AG04450 (cell line): ENCODE results near the gene MITF. TPM values are rescaled to one million over a fixed set of nuclear protein-coding genes. Genes with fewer than 3 reads are reported as not detected.

ENCODE experiments used
- CTCF ChIA-PET: fragments of 300-600, 350-600 bp; formaldehyde crosslinking; extraction: SDS; loops from one replicate; lab custom pipeline; 2022; ENCODE audit warnings: antibody characterized with exemption, inconsistent platforms; lab: Charles Lee
- POLR2A ChIA-PET: fragments of 350-600 bp; formaldehyde crosslinking; extraction: SDS; loops from one replicate; lab custom pipeline; 2021; ENCODE audit warnings: antibody characterized with exemption, inconsistent platforms; lab: Yijun Ruan, JAX
- DNase-seq: peaks from one replicate; pipeline ENCODE4 v3.0.0-alpha.2; 2011; ENCODE audit warnings: low read depth, low spot score
- H3K27ac ChIP-seq: one replicate; pipeline ENCODE4 v1.5.1; 2012; ENCODE audit warnings: low read depth, low read length, control low read depth
- H3K27me3 ChIP-seq: one replicate; pipeline ENCODE4 v1.6.0; 2012; ENCODE audit warnings: low read length; ENCODE audit not compliant: control insufficient read depth, insufficient read depth
- H3K4me3 ChIP-seq: 2 replicates; pipeline ENCODE4 v1.5.1; 2011; ENCODE audit warnings: mild to moderate bottlenecking, low read depth, low read length, control low read depth
- H3K9me3 ChIP-seq: 2 replicates; pipeline ENCODE4 v1.5.1; 2012; ENCODE audit warnings: low read length; ENCODE audit not compliant: control insufficient read depth, insufficient read depth
- polyA plus RNA-seq: library from polyadenylated mRNA; depleted of rRNA; stranded (reverse); fragments of >200 nt; gene quantifications from 2 replicates; pipeline ENCODE4 v1.2.3, GENCODE V29; 2011
- TF ChIP-seq, protein P1 (sequence below): IDR thresholded peaks from 2 replicates; pipeline ENCODE4 v1.5.1; 2011; ENCODE audit warnings: low read depth, low read length, control low read depth, inconsistent platforms

MITF gene
- polyA plus RNA-seq, 1 experiment, result 32.2 TPM

DNA sequence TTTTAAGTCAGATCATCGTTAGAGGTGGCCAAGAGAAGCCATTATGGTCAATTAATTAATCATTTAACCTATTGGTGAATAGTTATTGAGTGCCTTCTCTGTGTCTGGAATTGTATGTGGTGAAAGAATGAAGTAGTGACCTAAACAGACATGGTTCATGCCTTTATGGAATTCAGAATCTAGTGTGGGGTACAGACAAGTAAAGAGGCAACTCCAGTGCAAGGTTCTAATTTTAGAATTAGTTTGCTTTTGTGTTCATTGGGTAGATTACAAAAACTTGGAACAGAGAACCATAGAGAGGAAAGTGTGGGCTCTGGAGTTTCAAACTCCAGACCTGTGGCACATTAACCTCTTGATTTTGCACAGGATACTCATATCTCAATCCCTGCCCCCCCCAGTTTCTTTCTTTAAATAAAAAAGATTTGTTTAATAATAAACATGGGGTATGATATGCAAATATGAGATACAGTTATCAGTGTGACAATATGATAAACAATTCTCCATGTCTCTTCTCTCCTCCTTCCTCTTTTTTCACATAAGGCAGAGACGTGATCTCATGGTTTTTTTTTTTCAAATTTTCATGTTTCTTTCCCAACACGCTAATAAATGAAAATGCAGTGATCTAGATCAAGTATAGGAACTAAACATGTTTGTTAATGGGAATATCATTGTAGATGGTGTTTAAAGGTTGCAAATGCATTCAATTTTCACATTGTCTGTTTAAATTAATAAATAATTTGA is 117.9 kb downstream of the MITF start:
- DNase-seq, result no peak
- Histone ChIP-seq H3K27me3 (no peaks in the 10 kb centered on the region), H3K4me3 (no peak overlapping the region), H3K27ac (no peak overlapping the region), H3K9me3 (0 out of 2 replicates have a peak, but pooled peaks cover 3% of the 10 kb centered on the region)
- POLR2A ChIA-PET, result no interaction called here
- CTCF ChIA-PET, result no interaction called here
- TF ChIP-seq, protein P1, sequence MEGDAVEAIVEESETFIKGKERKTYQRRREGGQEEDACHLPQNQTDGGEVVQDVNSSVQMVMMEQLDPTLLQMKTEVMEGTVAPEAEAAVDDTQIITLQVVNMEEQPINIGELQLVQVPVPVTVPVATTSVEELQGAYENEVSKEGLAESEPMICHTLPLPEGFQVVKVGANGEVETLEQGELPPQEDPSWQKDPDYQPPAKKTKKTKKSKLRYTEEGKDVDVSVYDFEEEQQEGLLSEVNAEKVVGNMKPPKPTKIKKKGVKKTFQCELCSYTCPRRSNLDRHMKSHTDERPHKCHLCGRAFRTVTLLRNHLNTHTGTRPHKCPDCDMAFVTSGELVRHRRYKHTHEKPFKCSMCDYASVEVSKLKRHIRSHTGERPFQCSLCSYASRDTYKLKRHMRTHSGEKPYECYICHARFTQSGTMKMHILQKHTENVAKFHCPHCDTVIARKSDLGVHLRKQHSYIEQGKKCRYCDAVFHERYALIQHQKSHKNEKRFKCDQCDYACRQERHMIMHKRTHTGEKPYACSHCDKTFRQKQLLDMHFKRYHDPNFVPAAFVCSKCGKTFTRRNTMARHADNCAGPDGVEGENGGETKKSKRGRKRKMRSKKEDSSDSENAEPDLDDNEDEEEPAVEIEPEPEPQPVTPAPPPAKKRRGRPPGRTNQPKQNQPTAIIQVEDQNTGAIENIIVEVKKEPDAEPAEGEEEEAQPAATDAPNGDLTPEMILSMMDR, result no peak

DNA sequence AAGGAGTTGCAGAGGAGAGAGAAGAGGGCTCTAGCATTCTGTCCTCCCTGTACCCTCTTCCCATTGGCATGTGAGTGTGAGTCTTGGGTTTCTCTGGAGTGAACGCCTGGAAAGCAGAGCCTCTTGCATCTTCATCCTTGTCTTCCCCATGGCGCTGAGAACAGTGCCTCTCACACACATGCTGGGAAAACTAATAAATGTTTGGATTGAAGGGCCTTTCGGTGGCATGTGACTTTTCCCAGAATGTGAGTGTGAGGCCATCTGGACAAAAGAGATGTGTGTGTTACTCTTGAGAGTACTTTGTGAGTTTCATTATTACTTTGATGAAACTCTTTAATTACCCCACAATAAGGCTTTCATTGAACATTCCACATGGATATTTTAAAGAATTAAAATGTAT is 122.3 kb downstream of the MITF start:
- CTCF ChIA-PET, result interaction anchor here (1.0 to 1.1 kb wide), 2 partner anchors 16 to 122 kb away, joined by 3 read pairs; partner anchors contain the start of gene MITF
- no peak overlapping the region for H3K27ac ChIP-seq
- H3K27me3 ChIP-seq, result no peaks in the 10 kb centered on the region
- POLR2A ChIA-PET, result no interaction called here
- no peak for DNase-seq
- H3K9me3 ChIP-seq, result 0 out of 2 replicates have a peak, but pooled peaks cover 3% of the 10 kb centered on the region
- H3K4me3 ChIP-seq, result no peak overlapping the region
- TF ChIP-seq, protein P1, result no peak

DNA sequence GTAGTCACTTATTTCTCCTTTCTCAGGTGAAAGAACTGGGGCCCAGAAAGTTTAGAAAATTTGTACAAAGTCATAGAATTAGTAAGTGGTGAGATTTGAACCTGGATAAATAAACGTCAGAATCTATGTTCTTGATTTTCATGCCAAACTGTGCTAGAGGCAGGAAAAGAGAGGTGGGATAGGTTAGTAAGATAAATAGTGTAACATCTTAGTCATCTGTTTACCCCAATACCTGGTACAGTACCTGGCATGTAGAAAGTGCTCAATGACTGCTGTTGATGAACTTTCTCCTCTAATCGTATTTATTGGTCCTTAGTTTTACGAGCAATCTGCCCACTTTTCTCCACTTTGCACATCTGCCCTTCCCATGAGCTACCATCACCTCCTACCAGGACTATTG is 124.9 kb downstream of the MITF start:
- DNase-seq, result no peak
- ChIA-PET CTCF (interaction anchor here (4.1 kb wide), 1 partner anchor 9 kb away, joined by 31 read pairs; no protein-coding TSS in a partner anchor), POLR2A (no interaction called here)
- peak overlapping the region; percentile 77 for H3K27ac ChIP-seq
- no peak overlapping the region for H3K4me3 ChIP-seq
- 0 out of 2 replicates have a peak, but pooled peaks cover 3% of the 10 kb centered on the region for H3K9me3 ChIP-seq
- no peaks in the 10 kb centered on the region for H3K27me3 ChIP-seq
- TF ChIP-seq, protein P1, result no peak

DNA sequence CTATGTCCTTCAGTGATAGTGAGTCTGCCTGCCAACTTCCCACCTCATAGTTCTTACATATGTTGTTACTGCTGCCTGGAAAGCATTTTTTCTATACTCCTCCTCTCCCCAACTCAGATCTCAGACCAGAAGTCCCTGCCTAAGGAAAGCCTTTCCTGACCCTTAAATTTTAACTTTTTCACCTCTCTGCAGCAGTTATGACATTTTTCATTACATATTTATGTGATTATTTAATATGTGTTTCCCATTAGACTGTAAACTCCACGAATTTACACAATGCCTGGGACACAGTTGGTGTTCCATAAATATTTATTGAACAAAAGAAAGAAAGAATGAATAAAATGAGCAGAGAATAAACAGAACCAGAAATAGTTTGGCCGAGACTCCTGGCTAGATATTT is 125.5 kb downstream of the MITF start:
- peak overlapping the region; percentile 77 for H3K27ac ChIP-seq
- no peak for DNase-seq

More for the DNA sequence above, 125.5 kb downstream of the MITF start:
- TF ChIP-seq, protein P1, result no peak
- Histone ChIP-seq H3K9me3 (0 out of 2 replicates have a peak, but pooled peaks cover 3% of the 10 kb centered on the region), H3K4me3 (no peak overlapping the region), H3K27me3 (no peaks in the 10 kb centered on the region)
- POLR2A ChIA-PET, result no interaction called here
- CTCF ChIA-PET, result interaction anchor here (2.6 to 4.1 kb wide), 2 partner anchors 10 to 173 kb away, joined by 29 to 31 read pairs; no protein-coding TSS in a partner anchor
